ENCODE data around the gene MYRF. TPM values are rescaled to one million over a fixed set of nuclear protein-coding genes. Genes with fewer than 3 reads are reported as not detected.

MYRF gene
- total RNA-seq, 3 donors from 2014 or later, result 7.8 to 15.6 (median 10.2) TPM

- H3K36me3 ChIP-seq (ENCODE audit: low read depth), result no peaks in the 10 kb centered on the region
- ATAC-seq (no peak), DNase-seq (no peak)
- no peaks in the 10 kb centered on the region for H3K9me3 ChIP-seq
- intact Hi-C loops (cut with DNase I, micrococcal nuclease), result no loop called here
- H3K4me3 ChIP-seq, result no peak overlapping the region
- H3K4me1 ChIP-seq (ENCODE audit: low read depth), result no peaks in the 10 kb centered on the region
- TF ChIP-seq CTCF (IDR thresholded peaks at IDR 0.05), result no peak
These were observed 15.3 kb upstream of the MYRF start for GRCh38 chr11:61737131-61737530.

GRCh38 chr11:61737636-61738386 is 14.6 kb upstream of the MYRF start:
- intact Hi-C loops (cut with DNase I, micrococcal nuclease), result no loop called here
- no peak overlapping the region for H3K4me3 ChIP-seq
- ATAC-seq, result no peak
- no peak for DNase-seq
- H3K36me3 ChIP-seq (ENCODE audit: low read depth), result no peaks in the 10 kb centered on the region
- no peaks in the 10 kb centered on the region for H3K4me1 ChIP-seq (ENCODE audit: low read depth)
- no peak for TF ChIP-seq CTCF (IDR thresholded peaks at IDR 0.05)
- H3K9me3 ChIP-seq, result no peaks in the 10 kb centered on the region

- DNase-seq (no peak), ATAC-seq (no peak)
- no peak for TF ChIP-seq CTCF (IDR thresholded peaks at IDR 0.05)
- Histone ChIP-seq H3K4me3 (no peak overlapping the region), H3K4me1 (ENCODE audit: low read depth) (no peaks in the 10 kb centered on the region), H3K36me3 (ENCODE audit: low read depth) (no peaks in the 10 kb centered on the region), H3K9me3 (no peaks in the 10 kb centered on the region)
- intact Hi-C loops (cut with DNase I, micrococcal nuclease), result no loop called here
These were observed 13.7 kb upstream of the MYRF start for GRCh38 chr11:61738776-61739175.

- H3K9me3 ChIP-seq, result no peaks in the 10 kb centered on the region
- H3K4me3 ChIP-seq, result no peak overlapping the region
- no peak for TF ChIP-seq CTCF (IDR thresholded peaks at IDR 0.05)
- H3K4me1 ChIP-seq (ENCODE audit: low read depth), result no peaks in the 10 kb centered on the region
- H3K36me3 ChIP-seq (ENCODE audit: low read depth), result no peaks in the 10 kb centered on the region
- ATAC-seq (no peak), DNase-seq (no peak)
- intact Hi-C loops (cut with DNase I, micrococcal nuclease), result no loop called here
These were observed 13.0 kb upstream of the MYRF start for GRCh38 chr11:61739413-61739812.

GRCh38 chr11:61739966-61740365 is 12.5 kb upstream of the MYRF start:
- H3K4me3 ChIP-seq, result no peak overlapping the region
- intact Hi-C loops (cut with DNase I, micrococcal nuclease), result no loop called here
- H3K36me3 ChIP-seq (ENCODE audit: low read depth), result no peaks in the 10 kb centered on the region
- DNase-seq (no peak), ATAC-seq (no peak)
- no peak for TF ChIP-seq CTCF (IDR thresholded peaks at IDR 0.05)
- H3K9me3 ChIP-seq, result no peaks in the 10 kb centered on the region
- no peaks in the 10 kb centered on the region for H3K4me1 ChIP-seq (ENCODE audit: low read depth)

All from mucosa of descending colon (tissue), 3 donors.